Activated T-cell treated with anti-CD3 and anti-CD28 coated beads, Interleukin-2, amount 50 U/mL, for 48 hours (primary cell): ENCODE results near the gene P2RX7.
A peak's percentile ranks its signal among the peaks of the same experiment; 100 is the strongest.

Experiments used
- DNase-seq, 2 experiments: peaks; one replicate each; pipeline ENCODE4 v3.0.0-alpha.2; 2020

P2RX7 gene

DNA sequence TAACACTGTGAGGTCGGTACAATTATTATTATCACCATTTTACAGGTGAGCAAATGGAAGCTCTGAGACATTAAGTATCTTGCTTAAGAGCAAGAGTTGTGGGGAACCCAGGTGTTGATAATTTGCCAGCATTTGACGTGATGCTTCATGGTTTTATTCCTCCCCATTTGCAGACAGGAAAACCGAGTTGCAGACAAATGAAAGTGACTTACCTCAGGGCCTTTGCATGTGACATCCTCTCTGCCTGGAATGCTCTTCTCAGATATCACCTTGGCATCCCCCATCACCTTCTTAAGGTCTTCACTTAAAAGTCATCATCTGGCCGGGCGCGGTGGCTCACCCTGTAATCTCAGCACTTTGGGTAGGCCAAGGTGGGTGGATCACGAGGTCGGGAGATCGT lies 21.0 kb upstream of the P2RX7 start:
- DNase-seq, result no peak

- DNase-seq, result no peak
Observed at GRCh38 chr12:121112496-121112895, 20.2 kb upstream of the P2RX7 start.

GRCh38 chr12:121113057-121113456 lies 19.6 kb upstream of the P2RX7 start:
- no peak for DNase-seq

DNA sequence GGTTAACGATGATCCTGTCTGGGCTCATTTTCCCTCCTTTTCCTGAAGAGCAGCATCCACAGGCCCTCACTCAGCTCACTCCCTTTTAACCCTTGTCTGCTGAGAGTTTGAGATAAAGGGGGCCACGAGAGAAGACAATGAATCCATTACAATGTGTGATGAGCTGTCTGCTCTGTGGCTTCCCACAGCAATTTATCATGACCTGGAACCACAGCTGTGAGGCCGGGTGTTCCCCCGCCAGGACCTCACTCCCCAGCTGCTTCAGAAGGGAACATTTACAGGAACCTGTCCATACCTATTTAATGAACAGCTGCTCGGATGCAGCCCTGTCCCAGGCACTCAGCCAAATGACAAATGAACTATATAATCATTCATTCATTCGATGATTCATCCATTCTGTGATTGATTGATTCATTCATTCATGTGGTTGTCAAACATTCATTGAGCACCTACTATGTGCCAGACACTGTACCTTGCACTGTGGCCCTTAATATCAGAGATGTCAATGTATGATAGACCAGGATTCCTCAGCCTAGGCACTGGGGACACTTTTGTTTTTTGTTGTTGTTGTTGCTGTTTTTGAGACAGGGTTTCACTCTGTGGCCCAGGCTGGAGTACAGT lies 18.5 kb upstream of the P2RX7 start:
- no peak for DNase-seq

- DNase-seq, result no peak
Observed at GRCh38 chr12:121114806-121115205, 17.9 kb upstream of the P2RX7 start.

DNA sequence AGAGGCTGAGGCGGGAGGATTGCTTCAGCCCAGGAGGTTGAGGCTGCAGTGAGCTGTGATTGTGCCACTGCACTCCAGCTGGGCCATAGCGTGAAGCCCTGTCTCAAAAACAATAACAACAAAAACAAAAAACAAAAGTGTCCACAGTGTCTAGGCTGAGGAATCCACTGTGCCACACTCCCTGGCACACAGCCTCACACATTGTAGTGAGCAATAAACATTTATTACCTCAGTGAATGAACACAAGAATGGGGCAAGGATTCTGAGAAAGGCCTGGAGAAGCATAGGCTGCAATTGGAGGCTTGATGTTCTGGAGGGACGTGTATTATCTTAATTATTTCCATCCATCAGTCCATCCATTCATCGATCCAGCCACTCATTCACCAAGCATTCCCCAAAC lies 17.1 kb upstream of the P2RX7 start:
- DNase-seq, result no peak

- no peak for DNase-seq
Observed at GRCh38 chr12:121116318-121117225, 16.1 kb upstream of the P2RX7 start.

GRCh38 chr12:121117226-121117777 lies 15.4 kb upstream of the P2RX7 start:
- no peak for DNase-seq

DNA sequence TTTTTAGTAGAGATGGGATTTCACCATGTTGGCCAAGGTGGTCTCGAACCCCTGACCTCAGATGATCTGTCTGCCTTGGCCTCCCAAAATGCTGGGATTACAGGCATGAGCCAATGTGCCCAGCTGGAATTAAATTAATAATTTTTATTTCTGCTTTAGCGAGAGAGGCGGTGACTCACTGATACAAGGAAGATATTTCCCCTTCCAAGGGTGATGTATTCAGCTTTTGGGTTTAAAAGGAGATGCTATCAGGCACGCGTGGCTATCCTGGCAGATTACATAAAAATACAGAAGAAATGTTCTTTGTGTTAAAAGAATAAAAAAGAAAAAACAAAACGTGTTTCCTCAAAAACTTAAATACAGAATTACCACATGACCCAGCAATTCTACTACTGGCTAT lies 12.4 kb upstream of the P2RX7 start:
- no peak for DNase-seq

DNA sequence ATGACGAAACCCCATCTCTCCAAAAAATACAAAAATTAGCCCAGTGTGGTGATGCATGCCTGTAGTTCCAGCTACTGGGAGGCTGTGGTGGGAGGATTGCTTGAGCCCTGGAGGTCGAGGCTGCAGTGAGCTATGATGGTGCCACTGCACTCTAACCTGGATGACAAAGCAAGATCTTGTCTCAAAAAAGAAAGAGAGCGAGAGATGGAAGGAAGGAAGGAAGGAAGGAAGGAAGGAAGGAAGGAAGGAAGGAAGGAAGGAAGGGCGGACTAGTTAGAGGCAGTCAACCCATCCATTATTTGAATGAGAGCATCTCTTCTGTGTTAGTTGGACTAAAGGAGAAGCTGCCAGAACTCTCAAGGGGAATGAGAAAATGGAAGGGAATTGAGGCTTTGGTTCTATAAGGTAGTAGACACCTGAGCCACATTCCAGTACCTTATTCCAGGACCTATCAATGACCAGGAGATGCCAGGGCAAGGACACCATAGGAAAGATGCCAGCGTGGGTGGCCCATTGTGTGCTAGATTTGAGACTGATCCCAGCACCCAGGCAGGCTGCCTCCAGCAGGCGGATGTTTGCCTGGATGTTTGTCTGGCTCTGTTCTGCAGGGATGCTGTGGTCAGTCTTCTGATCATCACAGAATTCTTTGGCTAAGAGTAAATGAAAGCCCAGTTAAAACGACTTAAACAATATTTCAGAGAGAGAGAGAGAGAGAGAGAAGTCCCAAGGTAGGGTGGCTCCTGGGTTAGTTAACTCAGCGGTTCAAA lies 11.5 kb upstream of the P2RX7 start:
- DNase-seq, result no peak

DNA sequence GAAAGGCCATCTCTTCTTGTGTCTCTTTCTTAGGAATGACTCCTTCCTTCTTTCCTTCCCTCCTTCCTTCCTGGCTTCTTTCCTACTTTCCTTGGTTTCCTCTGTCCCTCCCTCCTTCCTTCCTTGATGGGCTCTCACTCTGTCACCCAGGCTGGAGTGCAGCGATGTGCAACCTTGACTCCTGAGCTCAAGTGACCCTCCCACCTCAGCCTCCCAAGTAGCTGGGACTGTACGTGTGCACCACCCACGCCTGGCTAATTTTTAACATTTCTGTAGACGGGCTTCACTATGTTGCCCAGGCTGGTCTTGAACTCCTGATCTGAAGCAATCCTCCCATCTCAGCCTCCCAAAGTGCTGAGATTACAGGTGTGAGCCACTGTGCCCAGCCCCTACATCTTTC lies 10.9 kb upstream of the P2RX7 start:
- DNase-seq, result no peak

DNA sequence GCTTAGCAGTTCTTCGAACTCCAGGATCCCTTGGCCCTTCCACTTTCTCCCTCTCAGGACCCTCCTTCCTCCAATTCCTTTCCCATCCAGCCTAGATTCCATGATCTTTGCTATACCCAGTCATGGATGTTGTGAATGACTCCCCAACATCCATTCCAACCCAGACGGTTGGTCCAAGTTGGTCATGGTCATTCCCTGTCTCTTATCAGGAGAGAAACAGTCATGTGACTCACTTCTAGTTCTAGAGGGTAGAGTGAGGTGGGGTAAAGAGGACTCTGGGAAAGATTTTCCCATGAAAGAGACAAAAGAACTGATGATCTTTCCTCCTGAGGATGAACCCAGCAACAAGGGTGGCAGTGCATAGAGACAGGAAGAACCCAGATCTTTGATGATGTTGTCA lies 9.2 kb upstream of the P2RX7 start:
- DNase-seq, result no peak

DNA sequence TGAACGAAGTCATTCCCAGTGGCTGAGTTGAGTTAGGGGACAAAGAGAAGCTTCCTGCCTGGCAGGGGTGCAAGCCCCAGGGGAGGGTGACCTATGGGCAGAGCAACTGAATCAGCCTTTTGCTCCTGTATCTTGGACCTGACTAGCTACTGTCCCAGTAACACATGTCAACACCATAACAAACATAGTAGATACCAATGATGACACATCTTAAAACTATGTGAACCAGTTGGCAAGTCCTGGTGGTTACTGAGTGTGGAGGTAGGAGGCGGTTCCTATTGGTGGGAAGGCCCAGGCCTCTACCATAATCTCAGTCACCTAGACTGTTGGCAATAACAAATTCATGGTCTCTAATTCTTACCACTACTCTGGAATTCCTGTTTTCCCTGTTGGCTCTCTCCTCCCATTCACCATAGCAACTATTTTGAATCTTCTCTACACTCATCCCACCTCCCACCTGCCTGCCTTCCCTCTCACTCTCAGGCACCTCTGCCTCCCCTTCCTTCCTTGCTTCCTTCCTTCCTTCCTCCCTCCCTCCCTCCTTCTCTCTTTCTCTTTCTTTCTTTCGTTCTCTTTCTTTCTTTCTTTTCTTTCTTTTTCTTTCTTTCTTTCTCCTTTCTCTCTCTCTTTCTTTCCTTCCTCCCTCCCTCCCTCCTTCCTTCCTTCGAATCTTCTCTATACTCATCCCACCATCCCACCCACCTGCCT lies 8.1 kb upstream of the P2RX7 start:
- DNase-seq, result no peak

DNA sequence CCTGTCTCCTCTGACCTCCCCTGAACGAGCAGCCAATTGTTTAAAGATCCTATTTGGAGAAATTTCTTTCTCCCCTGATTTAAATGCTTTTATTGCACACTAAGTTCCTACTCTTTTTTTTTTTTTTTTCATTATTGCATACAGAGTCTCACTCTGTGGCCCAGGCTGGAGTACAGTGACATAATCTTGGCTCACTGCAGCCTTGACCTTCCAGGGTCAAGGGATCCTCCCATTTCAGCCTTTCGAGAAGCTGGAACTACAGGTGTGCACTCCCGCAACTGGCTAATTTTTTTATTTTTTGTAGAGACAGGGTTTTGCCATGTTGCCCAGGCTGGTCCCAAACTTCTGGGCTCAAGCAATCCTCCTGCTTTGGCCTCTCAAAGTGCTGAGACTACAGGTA lies 5.2 kb upstream of the P2RX7 start:
- no peak for DNase-seq

GRCh38 chr12:121128908-121129810 lies 3.5 kb upstream of the P2RX7 start:
- peak; percentile 89 to 91 for DNase-seq

GRCh38 chr12:121129811-121130147 lies 2.9 kb upstream of the P2RX7 start:
- DNase-seq, result no peak

DNA sequence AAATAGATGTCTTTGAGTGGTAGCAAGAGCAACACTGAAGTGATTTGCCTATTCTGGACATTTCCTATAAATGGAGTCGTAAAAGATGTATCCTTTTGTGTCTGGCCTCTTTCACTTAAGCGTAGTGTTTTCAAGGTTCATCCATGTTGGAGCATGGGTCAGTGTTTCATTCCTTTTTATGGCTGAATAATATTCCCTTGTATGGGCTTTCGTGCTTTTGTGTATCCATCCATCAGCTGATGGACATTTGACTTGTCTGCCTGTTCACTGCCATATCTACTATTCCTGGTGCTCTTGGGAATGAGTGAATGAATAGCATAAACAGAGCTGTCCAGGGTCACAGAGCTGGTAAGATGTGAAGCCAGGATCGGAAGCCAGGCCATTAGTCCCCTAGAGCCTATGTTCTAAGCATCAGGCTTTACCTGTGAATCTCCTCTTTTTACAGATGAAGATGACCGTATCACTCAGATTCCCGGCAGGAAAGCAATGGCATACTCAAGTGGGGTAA lies 1.8 kb upstream of the P2RX7 start:
- DNase-seq, result no peak

- no peak for DNase-seq
Observed at GRCh38 chr12:121131941-121132341, 735 bp upstream of the P2RX7 start.

DNA sequence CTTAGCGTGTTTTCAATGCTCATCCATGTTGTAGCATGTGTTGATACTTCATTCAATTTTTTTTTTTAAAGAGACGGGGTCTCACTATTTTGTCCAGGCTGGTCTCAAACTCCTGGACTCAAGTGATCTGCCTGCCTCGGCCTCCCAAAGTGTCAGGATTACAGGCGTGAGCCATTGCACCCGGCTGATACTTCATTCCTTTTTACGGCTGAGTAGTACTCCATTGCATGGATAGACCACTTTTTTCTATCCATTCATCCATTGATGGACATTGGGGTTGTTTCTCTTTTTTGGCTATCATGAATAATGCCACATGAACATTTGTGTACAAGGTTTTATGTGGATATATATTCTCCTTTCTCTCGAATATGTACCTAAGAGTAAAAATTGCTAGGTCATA lies 1.2 kb downstream of the P2RX7 start:
- DNase-seq, result no peak

- no peak for DNase-seq
Observed at GRCh38 chr12:121135320-121135719, 2.6 kb downstream of the P2RX7 start.

DNA sequence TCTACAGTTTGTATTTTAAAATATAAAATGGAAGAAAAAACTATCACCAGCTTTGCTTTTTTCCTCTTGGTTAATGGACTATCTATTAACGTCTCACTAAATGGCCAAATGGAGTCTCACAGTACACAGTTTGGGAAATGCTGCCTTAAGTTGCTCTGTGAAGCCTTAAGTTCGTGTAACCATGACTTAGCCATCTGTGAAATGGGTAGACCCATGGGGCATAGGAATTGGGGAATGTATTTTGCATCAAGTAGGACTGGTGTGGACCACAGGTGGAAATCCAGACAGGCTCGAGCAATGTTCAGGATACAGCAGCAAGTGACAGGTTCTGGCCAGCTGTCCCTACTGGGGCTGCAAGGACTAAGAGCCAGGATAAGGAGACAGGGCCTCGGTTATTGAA lies 4.8 kb downstream of the P2RX7 start:
- no peak for DNase-seq

GRCh38 chr12:121138284-121138683 lies 5.6 kb downstream of the P2RX7 start:
- no peak for DNase-seq
